ENCODE results near the gene DNAH6.
"Not testable (repeated sequence)": the region's sequence is repeated elsewhere in the genome, so short reads cannot be mapped to it uniquely, and the experiment has no call there.

Gene DNAH6

DNA sequence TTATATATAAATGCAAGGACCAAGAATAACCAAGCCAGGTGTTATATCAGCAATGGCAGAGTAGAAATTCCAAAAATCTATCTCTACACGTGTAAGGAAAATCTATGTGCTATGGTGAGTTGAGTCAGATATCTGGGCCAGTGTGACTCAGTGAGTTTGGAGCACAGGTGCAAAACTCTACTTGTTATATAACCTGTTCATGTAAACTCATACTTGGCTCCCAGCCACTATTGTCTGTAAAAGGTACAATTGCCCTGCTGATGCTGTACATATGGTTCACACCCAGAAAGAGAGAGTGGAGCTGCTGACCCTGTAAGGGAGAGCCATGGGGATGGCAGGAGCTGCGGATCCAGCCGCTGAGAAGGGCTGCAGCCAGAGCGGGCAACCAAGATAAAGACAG, 252.5 kb downstream of the DNAH6 start:
- DNase-seq: no peak

- DNase-seq: no peak
Measured at GRCh38 chr2:84770280-84770679, 254.0 kb downstream of the DNAH6 start.

DNA sequence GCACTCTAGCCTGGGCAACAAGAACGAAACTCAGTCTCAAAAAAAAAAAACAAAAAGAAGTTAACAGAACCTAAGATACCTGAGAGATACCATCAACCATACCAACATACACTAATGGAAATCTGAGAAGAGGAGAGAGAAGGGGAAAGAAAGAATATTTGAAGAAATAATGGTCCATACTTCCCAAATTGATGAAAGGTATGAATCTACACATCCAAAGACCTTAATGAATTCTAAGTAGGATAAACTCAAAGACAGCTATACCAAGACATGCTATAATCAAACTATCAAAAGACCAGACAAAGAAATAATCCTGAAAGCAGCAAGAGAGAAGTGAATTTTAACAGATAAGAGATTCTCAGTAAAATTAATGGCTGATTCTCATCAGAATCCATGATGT, 255.0 kb downstream of the DNAH6 start:
- no peak for DNase-seq

DNA sequence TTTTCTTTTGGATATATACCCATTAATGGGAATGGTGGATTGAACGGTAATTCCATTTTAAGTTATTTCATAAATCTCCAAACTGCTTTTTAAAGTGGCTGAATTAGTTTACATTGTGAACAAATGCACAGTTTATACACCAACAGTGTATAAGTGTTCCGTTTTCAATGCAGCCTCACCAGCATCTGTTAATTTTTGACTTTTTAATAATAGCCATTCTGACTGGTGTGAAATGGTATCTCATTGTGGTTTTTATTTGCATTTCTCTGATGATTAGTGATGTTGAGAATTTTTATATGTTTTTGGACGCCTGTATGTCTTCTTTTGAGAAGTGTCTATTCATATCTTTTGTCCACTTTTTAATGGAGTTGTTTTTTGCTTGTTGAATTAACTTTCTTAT, 257.3 kb downstream of the DNAH6 start:
- DNase-seq: not testable (repeated sequence)

- DNase-seq: no peak
Measured at GRCh38 chr2:84776011-84776410, 259.7 kb downstream of the DNAH6 start.

GRCh38 chr2:84778911-84779690, 262.8 kb downstream of the DNAH6 start:
- DNase-seq: no peak

DNA sequence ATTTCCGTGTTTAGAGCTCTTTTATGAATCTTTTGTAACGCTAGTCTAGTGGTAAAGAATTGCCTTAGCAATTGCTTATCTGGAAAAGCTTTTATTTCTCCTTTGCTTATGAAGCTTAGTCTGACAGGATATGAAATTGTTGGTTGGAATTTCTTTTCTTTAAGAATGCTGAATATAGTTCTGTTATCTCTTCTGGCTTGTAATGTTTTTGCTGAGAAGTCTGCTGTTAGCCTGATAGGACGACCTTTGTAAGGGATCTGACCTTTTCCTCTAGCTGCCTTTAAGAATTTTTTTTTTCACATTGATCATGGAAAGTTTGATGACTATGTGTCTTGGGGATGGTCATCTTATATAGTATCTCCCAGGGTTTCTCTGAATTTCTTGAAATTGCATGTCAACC, 263.5 kb downstream of the DNAH6 start:
- DNase-seq: no peak

DNA sequence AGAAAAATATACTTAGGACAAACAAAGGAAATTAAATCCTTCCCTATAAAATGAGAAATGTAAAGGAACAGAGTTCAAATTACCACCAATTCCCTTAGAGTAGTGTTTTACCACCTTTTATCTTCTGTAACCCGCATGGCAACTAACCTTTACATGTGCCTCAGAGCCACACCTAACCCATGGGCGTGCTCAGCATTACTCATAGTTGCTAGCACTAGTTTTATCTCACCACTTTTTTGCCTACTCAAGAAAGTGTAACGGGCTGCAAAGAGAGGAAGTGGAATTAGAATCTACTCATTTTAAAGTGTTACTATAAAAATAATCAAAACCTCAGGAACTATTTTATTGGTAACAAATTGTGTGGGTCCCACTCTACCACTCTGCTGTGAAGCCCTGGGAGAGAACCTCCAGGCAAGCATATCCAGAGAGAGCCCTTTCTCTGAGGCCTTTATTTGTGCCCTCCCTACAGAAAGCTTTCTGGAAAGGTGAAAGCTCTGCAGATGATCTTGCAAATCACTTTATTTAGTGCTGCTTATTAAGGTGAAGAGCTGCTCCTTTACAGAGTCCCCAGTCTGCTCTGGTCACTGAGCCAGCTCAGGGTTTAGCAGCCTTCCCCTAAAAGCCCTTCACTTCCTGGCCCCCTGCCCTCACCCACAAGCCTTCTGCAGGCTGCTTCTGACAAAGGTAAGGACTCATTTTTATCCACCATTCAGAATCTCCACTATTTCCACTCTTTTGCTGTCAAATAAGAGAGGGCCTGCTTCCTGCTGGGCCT, 265.8 kb downstream of the DNAH6 start:
- no peak for DNase-seq

- DNase-seq: no peak
Measured at GRCh38 chr2:84782717-84783442, 266.6 kb downstream of the DNAH6 start.

- no peak for DNase-seq
Measured at GRCh38 chr2:84785950-84786349, 269.7 kb downstream of the DNAH6 start.

- DNase-seq: no peak
Measured at GRCh38 chr2:84786601-84787000, 270.3 kb downstream of the DNAH6 start.

- DNase-seq: no peak
Measured at GRCh38 chr2:84788027-84788426, 271.7 kb downstream of the DNAH6 start.

GRCh38 chr2:84788498-84788897, 272.2 kb downstream of the DNAH6 start:
- DNase-seq: no peak

GRCh38 chr2:84792856-84793522, 276.7 kb downstream of the DNAH6 start:
- DNase-seq: no peak

GRCh38 chr2:84793641-84794040, 277.3 kb downstream of the DNAH6 start:
- no peak for DNase-seq

GRCh38 chr2:84796798-84797197, 280.5 kb downstream of the DNAH6 start:
- no peak for DNase-seq

DNA sequence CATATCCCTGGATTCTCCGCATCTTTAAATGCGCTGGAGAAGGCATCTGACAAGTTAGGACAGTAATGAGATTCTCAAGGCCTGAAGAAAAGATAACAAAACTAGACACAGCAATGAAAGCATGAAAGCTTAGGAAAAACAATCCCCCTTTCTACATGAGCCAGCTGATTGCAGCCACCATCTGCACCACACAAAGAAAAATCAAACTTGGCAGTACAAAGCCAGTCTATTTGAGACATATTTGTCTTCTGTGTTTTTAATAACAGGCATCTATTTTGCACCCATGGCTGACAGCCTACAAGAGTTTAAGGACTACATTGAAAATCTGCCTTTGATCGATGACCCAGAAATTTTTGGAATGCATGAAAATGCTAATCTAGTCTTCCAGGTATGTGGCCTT, 281.0 kb downstream of the DNAH6 start:
- no peak for DNase-seq

DNA sequence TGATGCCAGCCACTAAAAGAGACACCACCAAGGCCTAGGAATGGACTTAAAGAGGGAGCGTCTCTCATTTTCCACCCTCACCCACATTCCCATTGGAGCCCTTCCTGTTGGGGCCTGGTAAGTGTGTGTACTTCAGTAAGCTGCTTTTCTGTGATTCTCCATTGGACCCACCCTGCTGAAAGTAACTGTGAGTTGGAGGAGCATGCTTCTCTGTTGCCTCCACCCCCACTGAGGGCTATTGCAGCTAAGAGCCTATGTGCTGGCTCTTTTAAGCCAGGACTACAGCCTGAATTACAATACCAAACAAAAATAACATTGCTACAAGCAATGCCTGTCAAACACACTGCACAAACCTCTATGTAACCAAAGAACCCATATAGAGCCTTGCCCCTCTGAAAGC, 283.5 kb downstream of the DNAH6 start:
- DNase-seq: no peak

DNA sequence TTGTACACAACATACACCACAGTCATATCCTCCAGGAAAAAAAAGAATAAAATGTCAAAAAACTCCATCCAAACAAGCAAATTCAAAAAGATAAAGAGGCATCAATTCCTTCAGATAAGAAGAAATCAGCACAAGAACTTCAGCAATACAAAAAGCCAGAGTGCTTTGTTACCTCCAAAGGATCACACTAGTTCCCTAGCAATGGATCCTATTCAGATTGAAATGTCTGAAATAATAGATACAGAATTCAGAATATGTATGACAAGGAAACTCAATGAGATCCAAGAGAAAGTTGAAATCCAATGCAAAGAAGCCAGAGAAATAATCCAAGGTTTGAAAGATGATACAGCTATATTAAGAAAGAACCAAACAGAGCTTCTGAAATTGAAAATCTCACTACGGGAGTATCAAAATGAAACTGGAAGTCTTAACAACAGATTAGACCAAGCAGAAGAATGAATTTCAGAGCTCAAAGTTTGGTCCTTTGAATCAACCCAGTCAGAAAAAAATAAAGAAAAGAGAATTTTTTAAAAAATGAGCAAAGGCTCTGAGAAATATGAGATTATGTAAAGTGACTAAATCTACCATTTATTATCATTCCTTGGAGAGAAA, 284.0 kb downstream of the DNAH6 start:
- no peak for DNase-seq

DNA sequence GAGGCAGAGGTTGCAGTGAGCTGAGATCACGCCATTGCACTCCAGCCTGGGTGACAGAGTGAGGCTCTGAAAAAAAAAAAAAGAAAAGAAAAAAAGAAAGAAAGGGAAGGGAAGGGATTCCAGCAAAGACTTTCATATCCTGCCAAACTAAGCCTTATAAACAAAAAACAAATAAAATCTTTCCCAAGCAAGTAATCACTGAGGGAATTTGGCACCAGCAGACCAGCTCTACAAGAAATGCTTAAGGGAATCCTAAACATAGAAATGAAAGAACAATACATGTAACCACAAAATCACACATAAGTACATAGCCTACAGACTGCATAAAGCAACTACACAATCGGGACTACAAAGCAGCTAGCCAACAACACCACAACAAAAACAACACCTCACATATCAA, 285.5 kb downstream of the DNAH6 start:
- no peak for DNase-seq

GRCh38 chr2:84805250-84805958, 289.1 kb downstream of the DNAH6 start:
- DNase-seq: no peak

DNA sequence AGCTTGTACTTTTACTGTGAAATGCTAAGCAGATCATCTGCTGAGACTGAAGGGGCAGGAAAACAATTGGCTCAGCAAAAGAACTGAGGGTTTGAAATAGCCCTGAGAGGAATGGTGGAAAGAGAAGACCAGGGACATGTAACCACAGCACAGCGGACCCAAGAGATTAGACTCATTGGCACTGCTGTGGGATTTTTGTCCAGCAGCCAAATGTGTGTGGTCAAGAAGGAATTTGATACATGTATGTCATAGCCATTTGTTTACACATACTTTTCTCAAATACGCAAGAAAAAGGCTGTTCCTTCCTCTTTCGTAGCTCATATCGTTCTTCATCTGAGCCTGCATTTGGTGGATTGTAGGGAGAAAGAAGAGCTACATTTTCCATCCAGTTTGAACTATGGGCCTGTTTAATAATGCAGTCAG, 290.8 kb downstream of the DNAH6 start:
- no peak for DNase-seq
